SK-N-MC (cell line): ENCODE measurements around the gene ANTXR2.

Source experiments
- EZH2 ChIP-seq: fragments of 200-600 bp; sonication (generic); IDR thresholded peaks from one replicate; pipeline ENCODE4 v1.6.1; 2017; ENCODE audit warnings: antibody characterized with exemption
- POLR2AphosphoS5 ChIP-seq: IDR thresholded peaks from 2 replicates; pipeline ENCODE4 v1.6.1; 2012; ENCODE audit warnings: mild to moderate bottlenecking, low read depth, low read length, borderline replicate concordance

DNA sequence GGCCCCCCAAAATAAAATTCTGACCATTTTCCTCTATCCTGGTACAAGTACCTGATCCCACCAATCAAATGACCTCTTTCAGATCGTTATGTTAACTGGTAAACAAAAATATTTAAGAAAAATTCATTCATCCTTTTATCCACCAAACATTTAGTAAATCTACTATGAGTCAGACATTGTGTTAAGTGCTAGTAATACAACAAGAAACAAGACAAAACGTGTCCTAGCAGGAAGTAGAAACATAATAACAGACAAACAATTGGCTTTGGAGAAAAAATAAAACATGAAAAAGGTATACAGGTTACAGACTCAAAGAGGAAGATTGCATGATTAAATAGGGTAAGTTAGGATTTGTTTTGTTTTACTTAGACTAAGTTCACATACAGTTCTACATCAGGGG is 43.7 kb downstream of the ANTXR2 start:
- TF ChIP-seq POLR2AphosphoS5 (no peak), EZH2 (no peak)
